Endothelial cell of umbilical vein (primary cell): ENCODE data around the gene KIF19.

Source experiments
- CTCF ChIP-seq, 2 donors: IDR thresholded peaks; 1 replicate in 1 of 2; 2 replicates in 1 of 2; pipeline ENCODE4 v1.5.1; 2011; ENCODE audit warnings: low read length in 2 of 2, mild to moderate bottlenecking in 2 of 2, moderate library complexity in 2 of 2, control low read depth in 1 of 2, inconsistent platforms in 1 of 2, low read depth in 1 of 2; ENCODE audit not compliant: insufficient read depth in 1 of 2; ENCODE audit errors: extremely low read depth in 1 of 2
- MYC ChIP-seq: IDR thresholded peaks from one replicate; pipeline ENCODE4 v1.6.1; 2011; ENCODE audit warnings: mild to moderate bottlenecking, low read depth, low read length

GRCh38 chr17:74387365-74388218 is 61.6 kb downstream of the KIF19 start:
- TF ChIP-seq CTCF (IDR thresholded peaks at IDR 0.05; ENCODE audit: extremely low read depth in 1 of 2, insufficient read depth in 1 of 2, low read depth in 1 of 2, low read length in 2 of 2) (no peak), MYC (no peak)
